Measurements from ENCODE around the gene SDK1. TPM values are rescaled to one million over a fixed set of nuclear protein-coding genes. Genes with fewer than 3 reads are reported as not detected.
A peak's percentile ranks its signal among the peaks of the same experiment; 100 is the strongest.

The SDK1 gene
- total RNA-seq, 2 donors from 2014 or later: 19.8 to 32.4 TPM

GRCh38 chr7:3294432-3295100 is 6.5 kb upstream of the SDK1 start:
- 21 to 30% methylated on average over 9 to 10 of the region's 10 CpGs for WGBS, 2 donors
- ATAC-seq: peak; percentile 88
- no peak for TF ChIP-seq CTCF (IDR thresholded peaks at IDR 0.05)
- no peak for TF ChIP-seq POLR2A (IDR thresholded peaks at IDR 0.05)

DNA sequence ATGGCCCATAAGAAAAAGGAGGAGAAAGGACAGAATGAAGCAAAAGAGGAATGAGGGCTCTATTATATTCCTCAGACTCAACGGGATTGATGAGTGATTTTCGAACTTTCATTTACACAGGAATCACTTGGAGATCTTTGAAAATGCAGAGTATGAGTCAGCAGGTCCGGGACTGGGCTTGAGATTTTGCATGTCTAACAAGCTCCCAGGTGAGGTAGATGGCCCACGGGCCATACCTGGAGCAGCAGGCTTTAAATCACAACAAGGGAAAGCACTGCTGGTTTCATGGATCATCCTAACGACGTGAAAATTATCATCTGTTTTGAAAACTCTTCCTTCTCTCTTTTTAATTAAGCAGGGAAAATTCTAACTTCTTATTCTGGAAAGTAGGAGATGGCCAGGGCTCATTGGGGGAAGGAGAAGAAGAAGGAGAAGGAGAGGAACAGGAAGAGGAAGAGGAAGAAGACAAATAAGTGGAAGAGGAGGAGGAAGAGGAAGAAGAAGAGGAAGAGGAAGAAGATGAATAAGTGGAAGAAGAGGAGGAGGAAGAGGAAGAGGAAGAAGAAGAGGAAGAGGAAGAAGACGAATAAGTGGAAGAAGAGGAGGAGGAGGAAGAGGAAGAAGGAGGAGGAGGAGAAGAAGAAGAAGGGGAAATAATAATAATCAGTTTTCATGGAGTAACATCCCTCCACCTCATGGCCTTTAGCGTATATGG is 3.8 kb upstream of the SDK1 start:
- intact Hi-C loops (cut with DNase I): no loop called here
- H3K4me1 ChIP-seq: peaks cover 18% of the 10 kb centered on the region
- no peak overlapping the region for H3K4me3 ChIP-seq
- no peaks in the 10 kb centered on the region for H3K36me3 ChIP-seq (replicated peaks in 1 of 2; ENCODE audit: insufficient read depth in 1 of 2, low read depth in 2 of 2)
- no peaks in the 10 kb centered on the region for H3K9me3 ChIP-seq
- TF ChIP-seq CTCF (IDR thresholded peaks at IDR 0.05) (no peak), POLR2A (IDR thresholded peaks at IDR 0.05) (no peak)
- H3K27me3 ChIP-seq: no peaks in the 10 kb centered on the region
- 71 to 76% methylated on average over 8 of the region's 8 CpGs for WGBS, 2 donors
- ATAC-seq (no peak), DNase-seq (no peak)
- H3K27ac ChIP-seq: no peak overlapping the region

More at GRCh38 chr7:3294432-3295100, 6.5 kb upstream of the SDK1 start:
- H3K36me3 ChIP-seq (replicated peaks in 1 of 2; ENCODE audit: insufficient read depth in 1 of 2, low read depth in 2 of 2): no peaks in the 10 kb centered on the region
- peaks cover 7% of the 10 kb centered on the region for H3K4me1 ChIP-seq
- peaks cover 0 to 4% (median 0%) of the 10 kb centered on the region in 3 donors for H3K9me3 ChIP-seq
- DNase-seq: peak; percentile 76 to 88 (median 86)
- no peak overlapping the region for H3K4me3 ChIP-seq
- H3K27ac ChIP-seq: no peak overlapping the region
- no peaks in the 10 kb centered on the region for H3K27me3 ChIP-seq
- intact Hi-C loops (cut with DNase I): no loop called here

GRCh38 chr7:3300221-3300650 is 816 bp upstream of the SDK1 start:
- peak; percentile 6 for ATAC-seq
- 2% methylated on average over 14 to 20 of the region's 20 CpGs for WGBS, 2 donors

GRCh38 chr7:3301449-3301731 is 338 bp downstream of the SDK1 start:
- Histone ChIP-seq H3K27ac (peak overlapping the region in 3 of 4 donors; percentile 51 to 63 (median 62)), H3K36me3 (replicated peaks in 1 of 2; ENCODE audit: insufficient read depth in 1 of 2, low read depth in 2 of 2) (no peaks in the 10 kb centered on the region), H3K4me3 (no peak overlapping the region), H3K27me3 (no peaks in the 10 kb centered on the region), H3K4me1 (peaks cover 18% of the 10 kb centered on the region), H3K9me3 (no peaks in the 10 kb centered on the region)
- no peak for TF ChIP-seq POLR2A (IDR thresholded peaks at IDR 0.05)
- no peak for TF ChIP-seq CTCF (IDR thresholded peaks at IDR 0.05)
- DNase-seq (no peak), ATAC-seq (peak; percentile 10)
- WGBS, 2 donors: 0% methylated on average over 31 of the region's 56 CpGs; no CpG with 5 or more reads in 1 of the 2 donors
- intact Hi-C loops (cut with DNase I): no loop called here

More at GRCh38 chr7:3300221-3300650, 816 bp upstream of the SDK1 start:
- peak in 3 of 4 donors; percentile 27 to 49 (median 36) for DNase-seq
- TF ChIP-seq POLR2A (IDR thresholded peaks at IDR 0.05) (no peak), CTCF (IDR thresholded peaks at IDR 0.05) (no peak)
- H3K9me3 ChIP-seq: no peaks in the 10 kb centered on the region
- peak overlapping the region; percentile 18 to 29 for H3K4me3 ChIP-seq
- H3K27ac ChIP-seq: peak overlapping the region in 2 of 4 donors; percentile 30 to 39
- H3K27me3 ChIP-seq: no peaks in the 10 kb centered on the region
- intact Hi-C loops (cut with DNase I): no loop called here
- H3K4me1 ChIP-seq: peaks cover 18% of the 10 kb centered on the region
- H3K36me3 ChIP-seq (replicated peaks in 1 of 2; ENCODE audit: insufficient read depth in 1 of 2, low read depth in 2 of 2): no peaks in the 10 kb centered on the region

Data from body of pancreas (tissue), 4 donors.